GM12878 (cell line): ENCODE data around the gene LTB. TPM values are rescaled to one million over a fixed set of nuclear protein-coding genes. Genes with fewer than 3 reads are reported as not detected.

ENCODE experiments used
- ATF7 ChIP-seq: fragments of 450-650 bp; IDR thresholded peaks from 2 replicates; pipeline ENCODE4 v1.6.1; 2016; ENCODE audit warnings: low read depth, mild to moderate bottlenecking
- FOS ChIP-seq: IDR thresholded peaks from 3 replicates; pipeline ENCODE4 v1.6.1; 2011; ENCODE audit warnings: borderline replicate concordance; ENCODE audit not compliant: insufficient read length; ENCODE audit errors: extremely low read depth
- FOXK2 ChIP-seq: fragments of 450-650 bp; IDR thresholded peaks from 2 replicates; pipeline ENCODE4 v1.6.1; 2017; ENCODE audit warnings: mild to moderate bottlenecking, moderate library complexity
- FOXM1 ChIP-seq: IDR thresholded peaks from 2 replicates; pipeline ENCODE4 v1.6.1; 2012; ENCODE audit warnings: low read depth, mild to moderate bottlenecking, inconsistent platforms, low read length, moderate library complexity
- HDAC6 ChIP-seq: fragments of 200-600 bp; sonication (generic); IDR thresholded peaks from one replicate; pipeline ENCODE4 v1.8.0; 2017; ENCODE audit warnings: antibody characterized with exemption; ENCODE audit not compliant: unreplicated experiment
- IRF4 ChIP-seq: IDR thresholded peaks from 2 replicates; pipeline ENCODE4 v1.6.1; 2011; ENCODE audit warnings: low read depth, low read length
- LARP7 ChIP-seq: fragments of 450-650 bp; IDR thresholded peaks from 2 replicates; pipeline ENCODE4 v1.6.1; 2017; ENCODE audit warnings: mild to moderate bottlenecking
- PKNOX1 ChIP-seq: fragments of 450-650 bp; IDR thresholded peaks from 2 replicates; pipeline ENCODE4 v1.6.1; 2016; ENCODE audit warnings: mild to moderate bottlenecking
- POLR2AphosphoS2 ChIP-seq: IDR thresholded peaks from 2 replicates; pipeline ENCODE4 v1.6.1; 2011; ENCODE audit warnings: low read depth, mild to moderate bottlenecking, low read length, improper control_type of control experiment, moderate library complexity
- RELB ChIP-seq: fragments of 450-650 bp; IDR thresholded peaks from 2 replicates; pipeline ENCODE4 v1.6.1; 2017; ENCODE audit warnings: low read depth, mild to moderate bottlenecking, moderate library complexity
- SP1 ChIP-seq: IDR thresholded peaks from one replicate; pipeline ENCODE4 v1.6.1; 2011; ENCODE audit warnings: low read depth, low read length
- SRF ChIP-seq, 2 experiments: IDR thresholded peaks; 2 replicates each; pipeline ENCODE4 v1.6.1; 2011; ENCODE audit warnings: low read depth in 2 of 2, low read length in 2 of 2, mild to moderate bottlenecking in 1 of 2, moderate library complexity in 1 of 2
- TAF1 ChIP-seq: IDR thresholded peaks from 2 replicates; pipeline ENCODE4 v1.6.1; 2011; ENCODE audit warnings: mild to moderate bottlenecking, low read depth, low read length, borderline replicate concordance
- TARDBP ChIP-seq: IDR thresholded peaks from 2 replicates; pipeline ENCODE4 v1.6.1; 2016; ENCODE audit warnings: borderline replicate concordance
- TCF3 ChIP-seq: IDR thresholded peaks from 2 replicates; pipeline ENCODE4 v1.6.1; 2012; ENCODE audit warnings: low read depth, mild to moderate bottlenecking, low read length, borderline replicate concordance; ENCODE audit not compliant: insufficient read depth
- YBX1 ChIP-seq: fragments of 450-650 bp; IDR thresholded peaks from 2 replicates; pipeline ENCODE4 v1.6.1; 2016; ENCODE audit warnings: antibody characterized with exemption
- ZNF274 ChIP-seq: IDR thresholded peaks from one replicate; pipeline ENCODE4 v1.8.0; 2011; ENCODE audit not compliant: insufficient read length, insufficient read depth
- ZNF592 ChIP-seq: fragments of 450-650 bp; IDR thresholded peaks from 2 replicates; pipeline ENCODE4 v1.6.1; 2017; ENCODE audit warnings: mild to moderate bottlenecking, moderate library complexity
- polyA plus RNA-seq, 11 experiments: library from polyadenylated mRNA; depleted of rRNA in 4 of 11; unstranded in 6 of 11; stranded (reverse) in 5 of 11; fragments of >200 nt; fragmentation: Nextera tagmentation in 4 of 11; fragmentation: Illumina TruSeq in 1 of 11; extraction: Ambion mirVana in 4 of 11; extraction: Trizol in 1 of 11; gene quantifications; 1 replicate in 1 of 11; 2 replicates in 10 of 11; pipeline versions ENCODE4 v1.2.1 to v1.2.3, GENCODE V29; 2011 to 2016; ENCODE audit warnings: inconsistent platforms in 2 of 11, missing spikeins in 2 of 11, low read depth in 1 of 11
- total RNA-seq, 4 experiments: library from RNA; depleted of rRNA in 3 of 4; stranded (reverse); fragments of >200 nt in 3 of 4; fragmentation: Illumina TruSeq in 1 of 4; extraction: Trizol in 1 of 4; gene quantifications; 2 replicates each; pipeline versions ENCODE4 v1.2.1 to v1.2.3, GENCODE V29; 2013 to 2021
- TF ChIP-seq, protein P1 (sequence below): fragments of 450-650 bp; IDR thresholded peaks from 2 replicates; pipeline ENCODE4 v1.6.1; 2017; ENCODE audit warnings: mild to moderate bottlenecking, moderate library complexity

The LTB gene
- total and polyA plus RNA-seq, 10 of the 15 experiments (the other 5 are each of a cell fraction or from before 2014, with no cell fraction given) = 0.71 to 74.3 (median 20.0) TPM

DNA sequence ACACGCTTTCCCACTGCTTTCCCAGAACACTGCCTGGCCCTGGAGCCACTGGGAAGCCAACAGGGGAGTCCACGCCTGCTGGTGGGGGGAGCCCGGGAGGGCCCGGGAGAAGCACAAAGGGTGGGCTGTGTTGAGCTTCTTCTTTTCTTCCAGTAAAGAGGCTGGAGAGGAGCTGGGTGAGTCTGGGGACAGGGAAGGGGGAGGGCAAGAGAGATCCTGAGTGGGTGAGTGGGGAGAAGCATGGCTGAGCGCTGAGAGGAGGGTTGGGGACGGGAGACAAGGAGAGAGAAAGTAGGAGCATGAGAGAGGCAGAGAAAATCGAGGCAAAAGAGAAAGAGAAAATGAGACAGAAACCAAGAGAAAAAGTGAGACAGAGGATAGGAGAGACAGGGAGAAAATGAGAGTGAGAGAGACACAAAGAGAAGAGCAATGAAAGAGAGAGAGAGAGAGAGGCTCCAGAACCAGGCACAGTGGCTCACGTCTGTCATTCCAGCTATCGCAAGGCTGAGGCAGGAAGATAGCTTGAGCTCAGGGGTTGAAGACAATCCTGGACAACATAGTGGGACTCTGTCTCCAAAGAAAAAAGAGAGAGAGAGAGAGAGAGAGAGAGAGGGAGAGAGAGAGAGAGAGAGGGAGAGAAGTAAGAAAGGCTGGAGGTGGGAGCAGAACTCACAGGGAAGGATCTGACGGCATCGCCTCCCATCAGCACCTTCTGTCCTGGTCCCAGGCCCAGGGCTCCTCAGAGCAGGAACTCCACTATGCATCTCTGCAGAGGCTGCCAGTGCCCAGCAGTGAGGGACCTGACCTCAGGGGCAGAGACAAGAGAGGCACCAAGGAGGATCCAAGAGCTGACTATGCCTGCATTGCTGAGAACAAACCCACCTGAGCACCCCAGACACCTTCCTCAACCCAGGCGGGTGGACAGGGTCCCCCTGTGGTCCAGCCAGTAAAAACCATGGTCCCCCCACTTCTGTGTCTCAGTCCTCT lies 5.9 kb upstream of the LTB start (continued):
- TF ChIP-seq, protein P1, sequence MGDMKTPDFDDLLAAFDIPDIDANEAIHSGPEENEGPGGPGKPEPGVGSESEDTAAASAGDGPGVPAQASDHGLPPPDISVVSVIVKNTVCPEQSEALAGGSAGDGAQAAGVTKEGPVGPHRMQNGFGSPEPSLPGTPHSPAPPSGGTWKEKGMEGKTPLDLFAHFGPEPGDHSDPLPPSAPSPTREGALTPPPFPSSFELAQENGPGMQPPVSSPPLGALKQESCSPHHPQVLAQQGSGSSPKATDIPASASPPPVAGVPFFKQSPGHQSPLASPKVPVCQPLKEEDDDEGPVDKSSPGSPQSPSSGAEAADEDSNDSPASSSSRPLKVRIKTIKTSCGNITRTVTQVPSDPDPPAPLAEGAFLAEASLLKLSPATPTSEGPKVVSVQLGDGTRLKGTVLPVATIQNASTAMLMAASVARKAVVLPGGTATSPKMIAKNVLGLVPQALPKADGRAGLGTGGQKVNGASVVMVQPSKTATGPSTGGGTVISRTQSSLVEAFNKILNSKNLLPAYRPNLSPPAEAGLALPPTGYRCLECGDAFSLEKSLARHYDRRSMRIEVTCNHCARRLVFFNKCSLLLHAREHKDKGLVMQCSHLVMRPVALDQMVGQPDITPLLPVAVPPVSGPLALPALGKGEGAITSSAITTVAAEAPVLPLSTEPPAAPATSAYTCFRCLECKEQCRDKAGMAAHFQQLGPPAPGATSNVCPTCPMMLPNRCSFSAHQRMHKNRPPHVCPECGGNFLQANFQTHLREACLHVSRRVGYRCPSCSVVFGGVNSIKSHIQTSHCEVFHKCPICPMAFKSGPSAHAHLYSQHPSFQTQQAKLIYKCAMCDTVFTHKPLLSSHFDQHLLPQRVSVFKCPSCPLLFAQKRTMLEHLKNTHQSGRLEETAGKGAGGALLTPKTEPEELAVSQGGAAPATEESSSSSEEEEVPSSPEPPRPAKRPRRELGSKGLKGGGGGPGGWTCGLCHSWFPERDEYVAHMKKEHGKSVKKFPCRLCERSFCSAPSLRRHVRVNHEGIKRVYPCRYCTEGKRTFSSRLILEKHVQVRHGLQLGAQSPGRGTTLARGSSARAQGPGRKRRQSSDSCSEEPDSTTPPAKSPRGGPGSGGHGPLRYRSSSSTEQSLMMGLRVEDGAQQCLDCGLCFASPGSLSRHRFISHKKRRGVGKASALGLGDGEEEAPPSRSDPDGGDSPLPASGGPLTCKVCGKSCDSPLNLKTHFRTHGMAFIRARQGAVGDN = no peak
- TF ChIP-seq TARDBP = no peak
- no peak for TF ChIP-seq TCF3
- no peak for TF ChIP-seq ZNF274
- TF ChIP-seq FOXK2 = no peak
- peak; percentile 21; the same call in 1 of the 2 replicates for TF ChIP-seq ATF7
- 0 out of 2 replicates have a peak, but pooled peaks have one; percentile 18 for TF ChIP-seq YBX1
- no peak for TF ChIP-seq LARP7
- TF ChIP-seq PKNOX1 = peak; percentile 31
- TF ChIP-seq SRF (IDR thresholded peaks at IDR 0.05; ENCODE audit: low read depth in 2 of 2, low read length in 2 of 2) = no peak
- TF ChIP-seq IRF4 = 0 out of 2 replicates have a peak, but pooled peaks have one; percentile 17
- TF ChIP-seq SP1 = no peak
- no peak for TF ChIP-seq FOS
- TF ChIP-seq HDAC6 = no peak
- TF ChIP-seq TAF1 = no peak
- TF ChIP-seq POLR2AphosphoS2 = no peak
- no peak for TF ChIP-seq FOXM1
- no peak for TF ChIP-seq ZNF592
- TF ChIP-seq RELB = 0 out of 2 replicates have a peak, but pooled peaks have one; percentile 11
